Measurements from ENCODE around the gene HHAT.
"Not testable (repeated sequence)": the region's sequence is repeated elsewhere in the genome, so short reads cannot be mapped to it uniquely, and the experiment has no call there.

Gene HHAT

DNA sequence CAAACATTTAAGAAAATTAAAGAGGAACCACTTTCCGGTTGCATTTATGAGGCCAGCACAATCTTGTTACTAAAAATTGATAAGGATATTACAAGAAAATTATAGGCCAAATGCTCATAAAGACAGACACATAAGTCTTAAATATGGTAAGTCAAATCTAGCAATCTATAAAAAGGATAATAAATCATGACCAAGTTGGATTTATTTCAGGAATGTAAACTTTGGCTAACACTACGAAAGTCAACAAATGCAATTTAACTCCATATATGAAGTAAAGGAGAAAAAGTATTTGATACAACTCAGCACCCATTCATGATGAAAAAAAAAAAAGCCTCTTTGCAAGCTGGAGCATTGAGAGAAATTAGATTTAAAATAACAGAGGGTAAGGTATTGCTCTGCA lies 6.3 kb downstream of the HHAT start:
- no peaks in the 10 kb centered on the region for H3K79me2 ChIP-seq (ENCODE audit: control insufficient read depth, insufficient read depth, low read length, unreplicated experiment)
- H2AFZ ChIP-seq (ENCODE audit: low read length, unreplicated experiment), result no peak overlapping the region
- no peak overlapping the region for H3K4me3 ChIP-seq (ENCODE audit: low read depth, low read length)
- no peaks in the 10 kb centered on the region for H3K36me3 ChIP-seq (ENCODE audit: insufficient read depth, low read length)
- no peak overlapping the region for H3K27ac ChIP-seq (ENCODE audit: low read depth, low read length)
- H3K27me3 ChIP-seq (ENCODE audit: insufficient read depth, low read length), result no peaks in the 10 kb centered on the region
- peaks cover 3% of the 10 kb centered on the region for H3K4me1 ChIP-seq (ENCODE audit: control insufficient read depth, insufficient read depth, low read length, unreplicated experiment)

DNA sequence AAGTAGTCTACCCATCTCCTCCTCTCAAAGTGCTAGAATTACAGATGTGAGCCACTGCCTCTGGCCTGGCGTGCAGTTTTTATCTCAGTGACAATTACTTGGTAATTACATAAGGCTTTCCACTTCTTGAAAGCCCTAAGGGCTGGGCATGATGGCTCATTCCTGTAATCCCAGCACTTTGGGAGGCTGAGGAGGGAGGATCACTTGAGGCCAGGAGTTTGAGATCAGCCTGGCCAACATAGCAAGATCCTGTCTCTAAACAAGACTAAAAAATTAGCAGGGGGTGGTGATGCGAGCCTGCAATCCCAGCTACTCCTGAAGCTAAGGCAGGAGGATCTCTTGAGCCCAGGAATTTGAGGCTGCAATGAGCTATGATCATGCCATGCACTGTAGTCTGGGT lies 7.7 kb downstream of the HHAT start:
- Histone ChIP-seq H3K79me2 (ENCODE audit: control insufficient read depth, insufficient read depth, low read length, unreplicated experiment) (no peaks in the 10 kb centered on the region), H2AFZ (ENCODE audit: low read length, unreplicated experiment) (no peak overlapping the region), H3K4me3 (ENCODE audit: low read depth, low read length) (no peak overlapping the region), H3K27me3 (ENCODE audit: insufficient read depth, low read length) (no peaks in the 10 kb centered on the region), H3K27ac (ENCODE audit: low read depth, low read length) (no peak overlapping the region), H3K36me3 (ENCODE audit: insufficient read depth, low read length) (no peaks in the 10 kb centered on the region), H3K4me1 (ENCODE audit: control insufficient read depth, insufficient read depth, low read length, unreplicated experiment) (no peaks in the 10 kb centered on the region)

DNA sequence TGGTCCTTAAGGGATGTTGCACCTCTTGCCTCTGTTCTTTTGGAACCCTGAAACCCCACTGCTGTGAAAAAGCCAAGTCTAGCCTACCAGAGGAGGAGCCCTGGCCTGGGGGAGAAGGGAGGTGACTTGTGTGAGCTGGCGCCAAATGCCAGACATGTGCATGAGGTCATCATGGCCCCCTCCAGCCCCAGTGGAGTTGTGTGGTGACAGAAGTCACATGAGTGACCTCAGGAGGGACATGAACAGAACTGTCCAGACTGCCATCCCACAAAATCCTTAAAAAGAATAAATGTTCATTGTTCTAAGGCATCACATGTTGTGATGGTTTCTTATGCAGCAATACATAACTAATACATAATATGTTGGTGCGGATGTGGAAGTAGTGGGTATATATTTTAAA lies 10.8 kb downstream of the HHAT start:
- Histone ChIP-seq H3K4me3 (ENCODE audit: low read depth, low read length) (no peak overlapping the region), H3K4me1 (ENCODE audit: control insufficient read depth, insufficient read depth, low read length, unreplicated experiment) (peaks cover 18% of the 10 kb centered on the region)

DNA sequence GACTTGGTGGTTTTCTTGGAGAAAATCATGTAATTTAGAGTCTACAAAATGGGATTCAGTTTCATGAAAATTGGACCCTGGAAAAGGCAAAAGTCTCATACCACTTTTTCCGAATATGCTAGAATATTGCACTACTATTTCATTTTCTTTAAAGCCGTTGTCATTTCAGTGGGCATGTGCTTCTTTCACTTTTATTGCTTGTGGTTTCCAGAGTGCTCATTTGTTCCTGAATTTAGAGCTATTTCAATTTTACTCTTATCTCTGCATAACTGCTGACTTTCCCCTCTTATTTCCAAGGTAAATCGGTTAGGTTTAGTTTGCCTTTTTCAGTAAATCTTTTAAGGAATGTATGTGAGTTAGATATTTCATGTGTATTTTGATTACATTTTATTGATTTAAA lies 11.6 kb downstream of the HHAT start:
- H3K27ac ChIP-seq (ENCODE audit: low read depth, low read length), result no peak overlapping the region
- H3K4me3 ChIP-seq (ENCODE audit: low read depth, low read length), result no peak overlapping the region
- peaks cover 24% of the 10 kb centered on the region for H3K4me1 ChIP-seq (ENCODE audit: control insufficient read depth, insufficient read depth, low read length, unreplicated experiment)

More for the DNA sequence above, 10.8 kb downstream of the HHAT start:
- Histone ChIP-seq H3K36me3 (ENCODE audit: insufficient read depth, low read length) (no peaks in the 10 kb centered on the region), H2AFZ (ENCODE audit: low read length, unreplicated experiment) (no peak overlapping the region), H3K27ac (ENCODE audit: low read depth, low read length) (no peak overlapping the region), H3K79me2 (ENCODE audit: control insufficient read depth, insufficient read depth, low read length, unreplicated experiment) (no peaks in the 10 kb centered on the region), H3K27me3 (ENCODE audit: insufficient read depth, low read length) (no peaks in the 10 kb centered on the region)

DNA sequence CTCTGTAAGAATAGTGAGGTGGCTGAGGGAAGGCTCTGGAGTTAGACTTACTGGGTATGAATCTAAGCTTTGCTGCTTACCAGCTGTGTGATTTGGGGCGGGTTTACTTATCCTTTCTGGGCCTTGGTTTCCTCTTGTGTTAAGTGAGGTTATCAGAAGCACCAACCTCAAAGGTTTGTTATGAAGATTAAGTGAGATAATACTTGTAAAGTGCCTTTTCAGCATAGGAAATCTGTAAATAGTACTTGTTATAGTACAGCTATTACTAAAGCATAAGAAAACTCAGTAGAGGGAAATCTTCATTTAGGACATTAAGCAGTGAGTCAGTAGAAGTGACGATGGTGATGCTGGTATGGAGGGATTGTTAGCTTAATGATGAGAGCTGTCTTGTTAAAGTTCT lies 12.1 kb downstream of the HHAT start:
- no peaks in the 10 kb centered on the region for H3K27me3 ChIP-seq (ENCODE audit: insufficient read depth, low read length)
- H3K4me3 ChIP-seq (ENCODE audit: low read depth, low read length), result no peak overlapping the region
- no peak overlapping the region for H3K27ac ChIP-seq (ENCODE audit: low read depth, low read length)
- no peaks in the 10 kb centered on the region for H3K36me3 ChIP-seq (ENCODE audit: insufficient read depth, low read length)
- H2AFZ ChIP-seq (ENCODE audit: low read length, unreplicated experiment), result no peak overlapping the region
- peaks cover 24% of the 10 kb centered on the region for H3K4me1 ChIP-seq (ENCODE audit: control insufficient read depth, insufficient read depth, low read length, unreplicated experiment)
- no peaks in the 10 kb centered on the region for H3K79me2 ChIP-seq (ENCODE audit: control insufficient read depth, insufficient read depth, low read length, unreplicated experiment)

More for the DNA sequence above, 11.6 kb downstream of the HHAT start:
- Histone ChIP-seq H2AFZ (ENCODE audit: low read length, unreplicated experiment) (no peak overlapping the region), H3K27me3 (ENCODE audit: insufficient read depth, low read length) (no peaks in the 10 kb centered on the region), H3K36me3 (ENCODE audit: insufficient read depth, low read length) (no peaks in the 10 kb centered on the region), H3K79me2 (ENCODE audit: control insufficient read depth, insufficient read depth, low read length, unreplicated experiment) (no peaks in the 10 kb centered on the region)

DNA sequence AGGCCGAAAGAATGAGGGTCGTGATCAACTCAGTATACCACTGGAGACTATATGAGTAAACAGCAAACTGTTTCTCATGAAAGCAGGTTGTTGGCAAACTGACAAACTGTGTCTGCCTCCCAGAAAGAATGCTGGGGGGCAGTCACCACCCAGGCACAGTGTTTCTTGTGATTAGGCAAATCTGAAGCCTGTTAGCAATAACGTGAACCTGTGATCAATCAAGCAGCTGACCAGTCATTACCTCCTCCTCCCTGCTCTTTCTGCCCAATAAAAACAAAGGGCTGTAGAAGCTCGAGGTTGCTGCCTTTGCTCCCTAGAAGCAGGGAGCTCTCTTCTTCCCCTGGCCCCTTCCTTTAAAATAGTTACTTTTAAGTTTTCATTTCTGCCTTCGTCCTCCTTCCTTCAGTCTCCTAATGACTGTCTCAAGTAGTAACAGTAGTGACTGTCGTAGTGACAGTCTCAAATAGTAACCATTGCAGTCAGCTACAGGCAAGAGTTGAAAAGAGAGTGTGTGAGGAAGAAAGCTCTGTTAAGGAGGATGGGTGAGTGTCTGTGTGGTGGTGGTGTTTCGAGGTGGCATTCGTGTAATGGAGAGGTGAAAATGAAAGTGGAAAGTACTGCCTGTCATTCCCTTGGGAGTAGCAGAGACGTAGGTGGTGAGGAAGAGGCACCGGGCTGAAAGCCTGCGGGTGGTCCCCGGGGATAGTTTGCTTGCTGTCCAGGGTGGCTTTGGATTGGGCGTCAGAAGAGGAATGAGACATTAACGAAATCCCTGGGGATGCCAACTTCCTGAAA lies 14.5 kb downstream of the HHAT start:
- peak overlapping the region; percentile 55 for H2AFZ ChIP-seq (ENCODE audit: low read length, unreplicated experiment)
- H3K27ac ChIP-seq (ENCODE audit: low read depth, low read length), result peak overlapping the region; percentile 58
- no peaks in the 10 kb centered on the region for H3K36me3 ChIP-seq (ENCODE audit: insufficient read depth, low read length)
- H3K4me3 ChIP-seq (ENCODE audit: low read depth, low read length), result peak overlapping the region; percentile 64
- no peaks in the 10 kb centered on the region for H3K79me2 ChIP-seq (ENCODE audit: control insufficient read depth, insufficient read depth, low read length, unreplicated experiment)
- no peaks in the 10 kb centered on the region for H3K27me3 ChIP-seq (ENCODE audit: insufficient read depth, low read length)
- H3K4me1 ChIP-seq (ENCODE audit: control insufficient read depth, insufficient read depth, low read length, unreplicated experiment), result peaks cover 24% of the 10 kb centered on the region

DNA sequence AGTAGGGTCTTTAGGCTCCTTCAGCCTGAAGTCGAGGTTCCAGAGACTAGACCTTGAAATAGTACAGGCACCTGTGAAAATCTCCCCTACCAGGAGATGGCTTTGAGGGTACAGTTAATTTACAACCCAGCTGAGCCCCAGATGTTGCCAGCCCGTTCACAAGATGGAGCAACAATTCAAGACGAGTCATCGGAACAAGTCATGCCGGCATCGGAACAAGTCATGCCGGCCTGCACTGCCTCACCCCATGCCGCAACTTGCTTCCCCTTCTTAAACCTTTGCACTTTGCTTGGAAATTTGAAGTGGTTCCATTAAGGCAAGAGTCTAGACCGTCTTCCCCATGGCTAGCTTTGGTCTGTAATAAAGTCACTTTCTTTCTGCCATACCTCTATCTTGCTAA lies 16.0 kb downstream of the HHAT start:
- Histone ChIP-seq H3K27ac (ENCODE audit: low read depth, low read length) (no peak overlapping the region), H3K36me3 (ENCODE audit: insufficient read depth, low read length) (no peaks in the 10 kb centered on the region), H2AFZ (ENCODE audit: low read length, unreplicated experiment) (no peak overlapping the region), H3K79me2 (ENCODE audit: control insufficient read depth, insufficient read depth, low read length, unreplicated experiment) (no peaks in the 10 kb centered on the region), H3K27me3 (ENCODE audit: insufficient read depth, low read length) (no peaks in the 10 kb centered on the region), H3K4me3 (ENCODE audit: low read depth, low read length) (no peak overlapping the region), H3K4me1 (ENCODE audit: control insufficient read depth, insufficient read depth, low read length, unreplicated experiment) (peaks cover 24% of the 10 kb centered on the region)

DNA sequence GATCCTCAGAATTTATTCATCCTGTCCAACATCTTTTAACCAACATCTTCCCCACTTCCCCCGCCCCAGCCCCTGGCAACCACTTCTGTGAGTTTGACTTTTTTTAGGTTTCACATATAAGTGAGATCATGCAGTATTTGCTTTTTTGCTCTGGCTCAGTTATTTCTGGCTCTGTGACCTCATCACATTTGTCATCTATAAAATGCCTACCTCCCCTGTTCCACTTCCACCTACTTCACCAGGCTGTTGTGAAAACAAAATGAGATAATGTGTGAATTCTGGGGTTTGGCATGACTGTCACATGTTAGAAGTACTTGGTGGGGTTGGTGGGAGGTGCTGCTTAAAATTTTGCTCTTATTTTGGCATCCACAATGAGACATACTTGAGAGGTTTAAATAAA lies 18.4 kb downstream of the HHAT start:
- Histone ChIP-seq H3K27me3 (ENCODE audit: insufficient read depth, low read length) (no peaks in the 10 kb centered on the region), H3K36me3 (ENCODE audit: insufficient read depth, low read length) (no peaks in the 10 kb centered on the region), H3K27ac (ENCODE audit: low read depth, low read length) (no peak overlapping the region), H3K4me1 (ENCODE audit: control insufficient read depth, insufficient read depth, low read length, unreplicated experiment) (peaks cover 24% of the 10 kb centered on the region), H3K4me3 (ENCODE audit: low read depth, low read length) (no peak overlapping the region), H2AFZ (ENCODE audit: low read length, unreplicated experiment) (no peak overlapping the region), H3K79me2 (ENCODE audit: control insufficient read depth, insufficient read depth, low read length, unreplicated experiment) (no peaks in the 10 kb centered on the region)

DNA sequence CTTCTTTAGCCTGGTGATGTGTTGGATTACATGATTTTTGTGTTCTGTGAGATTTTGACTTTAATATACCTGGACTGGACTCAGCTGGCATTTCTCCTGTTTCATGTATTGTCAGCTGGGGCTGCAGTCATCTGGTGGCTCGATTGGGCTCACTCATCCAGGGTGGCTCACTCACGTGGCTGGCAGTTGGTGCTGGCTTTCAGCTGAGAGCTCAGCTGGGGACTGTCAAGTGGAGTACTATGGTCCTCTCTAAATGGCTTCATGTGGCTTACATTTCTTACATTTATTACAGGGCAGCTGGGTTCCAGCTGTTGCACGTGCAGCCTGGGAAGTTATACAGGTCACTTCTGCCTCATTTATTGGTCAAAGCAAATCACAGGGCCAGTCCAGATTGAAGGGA lies 22.8 kb downstream of the HHAT start:
- Histone ChIP-seq H3K79me2 (ENCODE audit: control insufficient read depth, insufficient read depth, low read length, unreplicated experiment) (no peaks in the 10 kb centered on the region), H3K4me3 (ENCODE audit: low read depth, low read length) (no peak overlapping the region), H3K4me1 (ENCODE audit: control insufficient read depth, insufficient read depth, low read length, unreplicated experiment) (no peaks in the 10 kb centered on the region), H3K36me3 (ENCODE audit: insufficient read depth, low read length) (no peaks in the 10 kb centered on the region), H2AFZ (ENCODE audit: low read length, unreplicated experiment) (no peak overlapping the region), H3K27me3 (ENCODE audit: insufficient read depth, low read length) (no peaks in the 10 kb centered on the region), H3K27ac (ENCODE audit: low read depth, low read length) (no peak overlapping the region)

DNA sequence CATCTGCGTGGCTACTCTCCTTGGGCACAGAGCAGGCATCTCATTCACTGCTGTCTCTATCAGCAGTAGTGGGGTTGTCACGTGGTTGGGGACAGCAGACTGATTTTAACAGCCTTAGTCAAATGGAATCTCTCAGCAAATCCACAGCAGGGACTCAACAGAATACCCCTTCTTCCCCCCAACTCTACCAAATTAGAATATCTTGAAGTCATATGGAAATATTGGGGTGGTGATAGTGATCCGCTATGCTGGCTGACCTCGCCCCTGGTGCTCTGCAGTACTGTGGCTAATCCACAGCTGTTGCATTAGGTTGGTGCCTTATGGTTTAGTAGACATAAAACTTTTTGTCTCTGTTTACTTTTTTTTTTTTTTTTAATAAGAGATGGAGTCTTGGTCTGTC lies 23.9 kb downstream of the HHAT start:
- H3K27ac ChIP-seq (ENCODE audit: low read depth, low read length), result no peak overlapping the region
- no peaks in the 10 kb centered on the region for H3K4me1 ChIP-seq (ENCODE audit: control insufficient read depth, insufficient read depth, low read length, unreplicated experiment)
- no peak overlapping the region for H3K4me3 ChIP-seq (ENCODE audit: low read depth, low read length)

DNA sequence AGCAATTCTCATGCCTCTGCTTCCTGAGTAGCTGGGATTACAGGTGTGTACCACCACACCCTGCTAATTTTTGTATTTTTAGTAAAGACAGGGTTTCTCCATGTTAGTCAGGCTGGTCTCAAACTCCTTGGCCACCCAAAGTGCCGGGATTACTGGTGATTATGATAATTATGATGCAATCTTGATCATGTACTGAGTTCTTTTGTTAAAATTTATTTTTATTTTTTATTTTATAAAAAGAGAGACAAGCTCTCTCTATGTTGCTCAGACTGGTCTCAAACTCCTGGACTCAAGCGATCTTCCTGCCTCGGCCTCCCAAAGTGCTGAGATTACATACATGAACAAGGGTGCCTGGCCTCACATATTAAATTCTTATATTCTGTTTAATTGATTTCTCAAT lies 25.6 kb downstream of the HHAT start:
- H3K27me3 ChIP-seq (ENCODE audit: insufficient read depth, low read length); H2AFZ ChIP-seq (ENCODE audit: low read length, unreplicated experiment); H3K27ac ChIP-seq (ENCODE audit: low read depth, low read length); H3K36me3 ChIP-seq (ENCODE audit: insufficient read depth, low read length); H3K4me1 ChIP-seq (ENCODE audit: control insufficient read depth, insufficient read depth, low read length, unreplicated experiment); H3K4me3 ChIP-seq (ENCODE audit: low read depth, low read length); H3K79me2 ChIP-seq (ENCODE audit: control insufficient read depth, insufficient read depth, low read length, unreplicated experiment): not testable (repeated sequence)

More for the DNA sequence above, 23.9 kb downstream of the HHAT start:
- no peak overlapping the region for H2AFZ ChIP-seq (ENCODE audit: low read length, unreplicated experiment)
- H3K27me3 ChIP-seq (ENCODE audit: insufficient read depth, low read length), result no peaks in the 10 kb centered on the region
- no peaks in the 10 kb centered on the region for H3K36me3 ChIP-seq (ENCODE audit: insufficient read depth, low read length)
- no peaks in the 10 kb centered on the region for H3K79me2 ChIP-seq (ENCODE audit: control insufficient read depth, insufficient read depth, low read length, unreplicated experiment)

Measured in ACC112 (cell line).